Stimulated activated memory B cell treated with anti-CD40 and anti-IgM and Interleukin-4, amounts not matched to agents 10 μg/mL and 1 μg/mL and 100 μg/mL, for 72 hours (primary cell): ENCODE measurements around the gene NYNRIN.
"Not testable (repeated sequence)": the region's sequence is repeated elsewhere in the genome, so short reads cannot be mapped to it uniquely, and the experiment has no call there.

Experiments used
- ATAC-seq: fragments of 150-1000 bp; cut with Tn5 transposase; 2 replicates; pipeline ENCODE4 v1.10.0; 2021
- H3K27ac Mint-ChIP-seq: one replicate; pipeline ENCODE4 v1.8.0; 2022; ENCODE audit warnings: mild to moderate bottlenecking, mixed read lengths
- H3K27me3 Mint-ChIP-seq: one replicate; pipeline ENCODE4 v1.8.0; 2022; ENCODE audit warnings: mixed read lengths
- H3K36me3 Mint-ChIP-seq: one replicate; pipeline ENCODE4 v1.8.0; 2022; ENCODE audit warnings: mixed read lengths
- H3K4me1 Mint-ChIP-seq: one replicate; pipeline ENCODE4 v1.8.0; 2022; ENCODE audit warnings: mixed read lengths
- H3K4me3 Mint-ChIP-seq: one replicate; pipeline ENCODE4 v1.8.0; 2022; ENCODE audit warnings: mild to moderate bottlenecking, moderate library complexity, mixed read lengths
- H3K9me3 Mint-ChIP-seq: one replicate; pipeline ENCODE4 v1.8.0; 2022; ENCODE audit warnings: mixed read lengths

Gene NYNRIN

DNA sequence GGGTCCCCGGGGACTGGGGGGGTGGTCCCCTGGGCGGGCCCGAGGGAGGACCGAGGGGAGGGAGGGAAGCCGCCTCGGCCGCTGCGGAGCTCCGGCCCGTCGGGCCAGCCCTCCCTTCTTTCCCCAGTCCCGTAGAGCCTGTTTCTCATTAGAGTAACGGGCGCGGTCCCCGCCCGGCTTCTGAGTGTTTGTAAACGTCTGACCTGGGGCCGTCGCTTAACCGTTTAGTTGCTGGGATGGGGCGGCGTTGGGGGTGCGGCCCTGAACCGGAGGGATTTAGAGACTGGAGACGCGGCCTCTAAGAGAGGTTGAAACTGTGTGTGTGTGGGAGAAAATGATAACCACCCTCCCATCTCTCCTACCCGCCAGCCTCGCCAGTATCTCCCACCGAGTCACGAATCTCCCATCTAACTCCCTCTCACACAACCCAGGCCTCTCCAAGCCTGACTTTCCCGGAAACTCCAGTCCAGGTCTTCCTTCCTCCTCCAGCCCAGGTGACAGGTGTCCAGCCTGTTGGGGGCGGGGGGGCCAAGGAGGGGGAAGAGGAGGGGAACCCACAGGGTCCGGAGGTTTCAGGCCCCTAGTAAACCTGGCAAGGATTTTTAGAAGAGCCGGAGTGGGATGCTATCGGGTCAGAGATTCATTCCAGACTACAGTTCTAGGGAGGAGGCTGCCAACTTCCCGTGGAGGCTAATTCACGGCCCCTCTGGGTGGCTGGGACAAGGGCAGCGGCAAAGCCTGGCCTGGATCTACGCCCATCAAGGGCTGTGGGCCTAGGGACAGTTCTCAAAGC is 31.9 kb upstream of the NYNRIN start:
- H3K27me3 Mint-ChIP-seq, result peaks cover 19% of the 10 kb centered on the region
- H3K4me3 Mint-ChIP-seq, result peak overlapping the region; percentile 74
- peak overlapping the region; percentile 93 for H3K27ac Mint-ChIP-seq
- H3K36me3 Mint-ChIP-seq, result no peaks in the 10 kb centered on the region
- peaks cover 34% of the 10 kb centered on the region for H3K4me1 Mint-ChIP-seq
- peak; percentile 93 for ATAC-seq
- H3K9me3 Mint-ChIP-seq, result no peaks in the 10 kb centered on the region

DNA sequence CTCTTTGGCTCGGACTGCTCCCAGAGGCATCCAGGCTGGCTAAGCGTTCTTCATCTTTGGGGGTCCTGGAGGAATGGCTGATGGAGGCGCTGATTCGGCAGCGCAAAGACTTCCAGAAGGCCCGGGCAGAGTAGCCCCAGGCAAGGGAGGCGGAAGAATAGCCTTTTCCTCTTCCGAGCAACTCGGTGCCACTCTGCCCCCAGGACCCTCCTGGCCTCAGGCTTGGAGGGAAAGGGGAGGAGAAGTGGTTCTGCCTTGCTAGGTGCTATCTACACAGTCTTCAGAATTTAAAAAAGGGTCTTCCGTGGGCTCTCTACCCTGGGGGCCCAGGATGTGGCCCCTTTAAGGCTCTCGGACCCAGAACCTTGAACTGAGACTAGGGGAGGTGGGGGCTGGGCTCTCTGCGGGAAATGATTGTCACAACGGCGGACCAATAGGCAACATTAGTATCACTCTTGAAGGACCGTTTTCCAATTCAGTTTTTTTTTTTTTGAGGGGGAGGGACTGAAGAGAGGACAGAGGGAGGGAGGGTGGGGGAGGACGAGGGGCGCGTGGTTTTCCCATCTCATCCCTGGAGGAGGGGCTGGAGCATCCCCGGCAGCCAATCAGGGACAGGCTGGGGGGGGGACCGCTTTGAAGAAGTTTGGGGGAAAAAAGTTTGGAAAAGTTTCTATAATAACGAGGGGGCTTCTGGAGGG is 31.1 kb upstream of the NYNRIN start, which contains the start of gene NFATC4:
TSS of gene NFATC4 (plus strand) at position 671 of the 698 bp plus-strand sequence. CDS start 157 bp downstream, outside the sequence.
- peak within 1 kb of the TSS; percentile 74 for H3K4me3 Mint-ChIP-seq
- ATAC-seq, result no peak
- no peaks in the 10 kb centered on the region for H3K9me3 Mint-ChIP-seq
- peaks cover 19% of the 10 kb centered on the region for H3K27me3 Mint-ChIP-seq
- peaks cover 34% of the 10 kb centered on the region for H3K4me1 Mint-ChIP-seq
- H3K36me3 Mint-ChIP-seq, result no peaks in the 10 kb centered on the region
- peak within 1 kb of the TSS; percentile 93 for H3K27ac Mint-ChIP-seq

DNA sequence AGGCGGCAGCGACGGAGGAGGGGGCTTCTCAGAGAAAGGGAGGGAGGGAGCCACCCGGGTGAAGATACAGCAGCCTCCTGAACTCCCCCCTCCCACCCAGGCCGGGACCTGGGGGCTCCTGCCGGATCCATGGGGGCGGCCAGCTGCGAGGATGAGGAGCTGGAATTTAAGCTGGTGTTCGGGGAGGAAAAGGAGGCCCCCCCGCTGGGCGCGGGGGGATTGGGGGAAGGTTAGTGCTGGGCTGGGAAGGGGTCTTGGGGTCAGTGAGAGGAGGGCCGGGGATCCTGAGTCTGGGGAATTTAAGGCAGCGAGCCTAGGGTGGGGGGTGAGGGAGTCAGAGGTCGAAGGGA is 30.6 kb upstream of the NYNRIN start:
- Mint-ChIP-seq H3K4me1 (peaks cover 34% of the 10 kb centered on the region), H3K9me3 (no peaks in the 10 kb centered on the region), H3K27ac (peak overlapping the region; percentile 93), H3K27me3 (peaks cover 19% of the 10 kb centered on the region), H3K4me3 (peak overlapping the region; percentile 74), H3K36me3 (no peaks in the 10 kb centered on the region)
- ATAC-seq, result no peak

DNA sequence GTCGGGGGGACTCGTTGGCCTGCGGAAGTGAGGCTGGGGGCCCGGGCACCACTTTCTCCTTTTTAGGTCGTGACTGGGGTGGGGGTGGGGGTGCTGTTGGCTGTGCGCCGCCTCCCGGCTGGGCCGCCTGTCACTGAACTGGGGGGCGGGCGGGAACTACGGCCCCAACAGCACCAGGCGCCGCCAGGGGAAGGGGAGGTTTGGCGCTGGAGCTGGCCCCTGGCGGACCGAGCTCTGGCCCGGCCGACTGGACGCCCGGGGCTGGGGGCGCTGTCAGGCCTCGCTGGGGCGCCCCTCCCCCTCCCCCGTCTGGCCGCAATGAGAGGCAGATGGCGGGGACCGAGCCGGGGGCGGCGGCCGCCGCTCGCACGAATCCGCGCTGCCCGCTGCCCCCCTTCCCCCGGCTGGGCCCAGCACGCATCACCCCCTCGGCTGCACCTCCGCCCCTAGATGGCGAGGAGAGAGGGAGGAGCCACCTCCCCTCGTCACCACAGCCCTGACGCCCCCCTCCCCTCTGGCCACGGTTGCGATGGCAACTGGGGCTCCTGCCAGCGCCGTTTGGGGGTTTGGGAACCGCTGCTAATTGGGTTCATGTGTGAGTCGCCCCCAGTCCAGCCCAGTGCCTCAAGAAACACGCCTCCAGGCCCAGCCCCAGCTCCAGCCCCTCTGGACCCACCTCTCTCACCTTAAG is 30.1 kb upstream of the NYNRIN start:
- H3K36me3 Mint-ChIP-seq, result no peaks in the 10 kb centered on the region
- peaks cover 19% of the 10 kb centered on the region for H3K27me3 Mint-ChIP-seq
- H3K4me1 Mint-ChIP-seq, result peaks cover 34% of the 10 kb centered on the region
- H3K9me3 Mint-ChIP-seq, result no peaks in the 10 kb centered on the region
- H3K27ac Mint-ChIP-seq, result peak overlapping the region; percentile 93
- H3K4me3 Mint-ChIP-seq, result peak overlapping the region; percentile 74
- ATAC-seq, result no peak

DNA sequence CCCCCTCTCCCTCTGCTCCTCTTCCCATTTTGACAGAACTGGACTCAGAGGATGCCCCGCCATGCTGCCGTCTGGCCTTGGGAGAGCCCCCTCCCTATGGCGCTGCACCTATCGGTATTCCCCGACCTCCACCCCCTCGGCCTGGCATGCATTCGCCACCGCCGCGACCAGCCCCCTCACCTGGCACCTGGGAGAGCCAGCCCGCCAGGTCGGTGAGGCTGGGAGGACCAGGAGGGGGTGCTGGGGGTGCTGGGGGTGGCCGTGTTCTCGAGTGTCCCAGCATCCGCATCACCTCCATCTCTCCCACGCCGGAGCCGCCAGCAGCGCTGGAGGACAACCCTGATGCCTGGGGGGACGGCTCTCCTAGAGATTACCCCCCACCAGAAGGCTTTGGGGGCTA is 29.3 kb upstream of the NYNRIN start:
- ATAC-seq, result no peak
- Mint-ChIP-seq H3K36me3 (no peaks in the 10 kb centered on the region), H3K27ac (peak overlapping the region; percentile 93), H3K4me1 (peaks cover 34% of the 10 kb centered on the region), H3K27me3 (peaks cover 19% of the 10 kb centered on the region), H3K4me3 (peak overlapping the region; percentile 29), H3K9me3 (no peaks in the 10 kb centered on the region)

DNA sequence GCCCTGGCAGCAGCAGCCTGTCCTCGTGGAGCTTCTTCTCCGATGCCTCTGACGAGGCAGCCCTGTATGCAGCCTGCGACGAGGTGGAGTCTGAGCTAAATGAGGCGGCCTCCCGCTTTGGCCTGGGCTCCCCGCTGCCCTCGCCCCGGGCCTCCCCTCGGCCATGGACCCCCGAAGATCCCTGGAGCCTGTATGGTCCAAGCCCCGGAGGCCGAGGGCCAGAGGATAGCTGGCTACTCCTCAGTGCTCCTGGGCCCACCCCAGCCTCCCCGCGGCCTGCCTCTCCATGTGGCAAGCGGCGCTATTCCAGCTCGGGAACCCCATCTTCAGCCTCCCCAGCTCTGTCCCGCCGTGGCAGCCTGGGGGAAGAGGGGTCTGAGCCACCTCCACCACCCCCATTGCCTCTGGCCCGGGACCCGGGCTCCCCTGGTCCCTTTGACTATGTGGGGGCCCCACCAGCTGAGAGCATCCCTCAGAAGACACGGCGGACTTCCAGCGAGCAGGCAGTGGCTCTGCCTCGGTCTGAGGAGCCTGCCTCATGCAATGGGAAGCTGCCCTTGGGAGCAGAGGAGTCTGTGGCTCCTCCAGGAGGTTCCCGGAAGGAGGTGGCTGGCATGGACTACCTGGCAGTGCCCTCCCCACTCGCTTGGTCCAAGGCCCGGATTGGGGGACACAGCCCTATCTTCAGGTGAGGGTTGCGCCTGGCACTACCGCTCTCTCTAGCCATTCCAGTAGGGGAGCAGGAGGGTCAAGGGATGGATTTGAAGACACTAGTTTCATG is 28.7 kb upstream of the NYNRIN start:
- H3K27ac Mint-ChIP-seq, result no peak overlapping the region
- H3K36me3 Mint-ChIP-seq, result no peaks in the 10 kb centered on the region
- H3K9me3 Mint-ChIP-seq, result no peaks in the 10 kb centered on the region
- peaks cover 16% of the 10 kb centered on the region for H3K27me3 Mint-ChIP-seq
- H3K4me1 Mint-ChIP-seq, result peaks cover 31% of the 10 kb centered on the region
- no peak for ATAC-seq
- H3K4me3 Mint-ChIP-seq, result no peak overlapping the region

DNA sequence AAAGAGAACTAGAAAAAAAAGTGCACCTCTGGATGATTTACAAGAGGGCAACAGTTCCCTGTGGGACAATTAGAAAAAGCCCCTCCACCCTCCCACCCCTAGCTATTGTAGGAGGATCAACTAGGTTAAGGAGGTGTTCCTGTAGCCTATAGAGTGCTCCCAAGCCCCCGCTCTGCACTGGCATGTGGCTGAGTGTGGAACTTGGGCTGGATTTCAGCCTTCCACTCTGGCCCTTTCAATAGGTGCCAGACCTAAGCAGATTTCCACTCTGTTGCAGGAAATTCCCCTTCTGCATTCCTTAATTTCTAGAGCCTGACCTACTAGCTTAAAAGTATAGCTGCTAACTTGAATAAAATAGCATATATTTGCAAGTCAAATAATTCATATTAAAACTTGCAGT is 28.1 kb upstream of the NYNRIN start:
- Mint-ChIP-seq H3K4me1 (peaks cover 24% of the 10 kb centered on the region), H3K4me3 (no peak overlapping the region), H3K9me3 (no peaks in the 10 kb centered on the region), H3K27me3 (peaks cover 13% of the 10 kb centered on the region), H3K27ac (no peak overlapping the region), H3K36me3 (no peaks in the 10 kb centered on the region)
- no peak for ATAC-seq

DNA sequence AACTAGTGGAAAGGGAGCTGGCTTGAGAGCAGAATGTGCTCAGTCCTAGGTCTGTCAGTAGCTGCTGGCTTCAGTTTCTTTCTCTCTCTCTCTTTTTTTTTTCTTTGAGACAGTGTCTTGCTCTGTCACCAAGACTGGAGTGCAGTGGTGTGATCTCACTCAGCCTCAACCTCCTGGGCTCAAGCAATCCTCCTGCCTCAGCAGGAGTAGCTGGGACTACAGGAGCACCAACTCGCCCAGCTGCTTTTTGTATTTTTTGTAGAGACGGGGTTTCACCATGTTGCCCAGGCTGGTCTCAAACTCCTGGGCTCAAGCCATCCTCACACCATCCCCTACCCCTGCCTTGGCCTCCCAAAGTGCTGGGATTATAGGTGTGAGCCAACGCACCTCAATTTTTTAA is 27.2 kb upstream of the NYNRIN start:
- H3K9me3 Mint-ChIP-seq, H3K27ac Mint-ChIP-seq, H3K4me3 Mint-ChIP-seq, ATAC-seq, H3K36me3 Mint-ChIP-seq: not testable (repeated sequence)
- peaks cover 13% of the 10 kb centered on the region for H3K27me3 Mint-ChIP-seq
- peaks cover 19% of the 10 kb centered on the region for H3K4me1 Mint-ChIP-seq

DNA sequence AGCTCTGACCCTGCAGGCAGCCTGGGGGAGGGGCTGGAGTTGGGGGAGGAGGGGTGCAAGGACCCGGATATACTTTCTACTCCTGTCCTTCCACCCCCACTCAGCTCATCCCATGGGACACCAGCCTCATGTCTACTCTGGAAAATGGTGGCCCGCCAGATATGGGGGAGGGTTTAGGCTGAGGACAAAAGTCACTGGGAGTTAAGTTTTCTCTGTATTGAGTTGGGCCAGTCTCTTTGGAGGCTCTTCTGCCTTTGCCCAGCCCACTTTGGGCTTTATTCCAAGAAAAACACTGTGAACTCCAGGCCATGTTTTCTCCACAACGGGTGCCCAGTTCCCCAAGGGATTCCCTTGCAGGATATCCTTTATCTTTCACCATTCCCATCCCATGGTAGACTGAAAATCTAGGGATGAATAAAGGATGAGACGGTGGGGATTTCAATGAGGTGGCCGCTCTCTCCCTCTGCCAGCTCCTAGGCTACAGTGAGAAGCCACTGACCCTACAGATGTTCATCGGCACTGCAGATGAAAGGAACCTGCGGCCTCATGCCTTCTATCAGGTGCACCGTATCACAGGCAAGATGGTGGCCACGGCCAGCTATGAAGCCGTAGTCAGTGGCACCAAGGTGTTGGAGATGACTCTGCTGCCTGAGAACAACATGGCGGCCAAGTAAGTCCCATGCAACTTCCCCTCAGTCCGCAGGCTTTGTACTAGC is 25.9 kb upstream of the NYNRIN start:
- Mint-ChIP-seq H3K9me3 (no peaks in the 10 kb centered on the region), H3K27me3 (peaks cover 6% of the 10 kb centered on the region), H3K36me3 (no peaks in the 10 kb centered on the region), H3K4me1 (peaks cover 7% of the 10 kb centered on the region), H3K4me3 (no peak overlapping the region), H3K27ac (no peak overlapping the region)
- ATAC-seq, result no peak

DNA sequence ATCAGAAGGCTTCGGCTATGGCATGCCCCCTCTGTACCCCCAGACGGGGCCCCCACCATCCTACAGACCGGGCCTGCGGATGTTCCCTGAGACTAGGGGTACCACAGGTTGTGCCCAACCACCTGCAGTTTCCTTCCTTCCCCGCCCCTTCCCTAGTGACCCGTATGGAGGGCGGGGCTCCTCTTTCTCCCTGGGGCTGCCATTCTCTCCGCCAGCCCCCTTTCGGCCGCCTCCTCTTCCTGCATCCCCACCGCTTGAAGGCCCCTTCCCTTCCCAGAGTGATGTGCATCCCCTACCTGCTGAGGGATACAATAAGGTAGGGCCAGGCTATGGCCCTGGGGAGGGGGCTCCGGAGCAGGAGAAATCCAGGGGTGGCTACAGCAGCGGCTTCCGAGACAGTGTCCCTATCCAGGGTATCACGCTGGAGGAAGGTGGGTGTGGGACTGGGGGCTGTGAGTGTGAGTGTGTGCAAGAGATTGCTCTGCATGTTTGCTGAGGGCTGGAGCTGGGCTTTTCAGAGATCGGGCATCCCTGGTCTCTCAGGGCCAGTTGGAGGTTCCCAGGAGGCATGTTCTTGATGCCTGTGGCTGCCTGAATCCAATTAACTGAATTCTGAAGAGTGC is 22.2 kb upstream of the NYNRIN start:
- no peak for ATAC-seq
- H3K27me3 Mint-ChIP-seq, result no peaks in the 10 kb centered on the region
- no peaks in the 10 kb centered on the region for H3K9me3 Mint-ChIP-seq
- no peaks in the 10 kb centered on the region for H3K36me3 Mint-ChIP-seq
- no peak overlapping the region for H3K4me3 Mint-ChIP-seq
- H3K27ac Mint-ChIP-seq, result no peak overlapping the region
- no peaks in the 10 kb centered on the region for H3K4me1 Mint-ChIP-seq

DNA sequence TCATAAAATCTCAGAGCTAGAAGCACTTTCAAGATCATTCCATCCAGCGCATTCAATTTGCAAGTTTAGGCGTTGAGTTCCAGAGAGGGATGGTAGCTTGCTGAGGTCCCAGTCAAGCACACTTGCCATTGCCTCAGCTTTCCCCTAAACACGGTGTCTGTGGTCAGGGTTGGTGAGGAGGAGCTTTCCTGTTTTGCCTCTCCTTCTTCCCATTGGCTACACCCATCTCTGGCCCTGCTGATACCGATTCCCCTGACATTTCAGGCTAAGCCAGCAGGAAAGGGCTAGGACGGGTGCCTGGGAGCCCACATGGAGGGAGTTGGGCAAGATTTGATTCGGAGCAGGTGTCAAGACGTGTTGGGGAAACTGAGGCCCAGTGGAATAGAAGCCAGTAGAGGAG is 21.7 kb upstream of the NYNRIN start:
- Mint-ChIP-seq H3K4me1 (no peaks in the 10 kb centered on the region), H3K27me3 (no peaks in the 10 kb centered on the region), H3K9me3 (no peaks in the 10 kb centered on the region), H3K4me3 (no peak overlapping the region), H3K27ac (no peak overlapping the region), H3K36me3 (no peaks in the 10 kb centered on the region)
- no peak for ATAC-seq

DNA sequence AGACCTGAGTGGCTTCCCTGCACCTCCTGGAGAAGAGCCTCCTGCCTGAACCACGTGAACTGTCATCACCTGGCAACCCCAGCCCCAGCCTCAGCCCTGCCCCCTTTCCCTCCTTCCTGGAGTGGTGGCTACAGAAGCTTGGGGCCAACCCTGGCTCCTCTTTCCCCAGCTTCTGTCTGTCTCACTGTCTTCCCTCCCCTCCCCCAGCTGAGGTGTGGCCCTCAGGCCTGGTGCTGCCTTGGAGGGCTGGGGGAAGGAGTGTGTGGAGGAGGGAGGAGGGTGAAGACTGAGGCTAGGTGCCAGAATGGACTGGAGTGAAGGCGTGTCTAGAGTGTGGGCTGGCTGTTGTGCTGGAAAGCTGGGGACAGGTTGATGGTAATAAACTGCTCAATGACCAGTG is 21.1 kb upstream of the NYNRIN start:
- no peak for ATAC-seq

DNA sequence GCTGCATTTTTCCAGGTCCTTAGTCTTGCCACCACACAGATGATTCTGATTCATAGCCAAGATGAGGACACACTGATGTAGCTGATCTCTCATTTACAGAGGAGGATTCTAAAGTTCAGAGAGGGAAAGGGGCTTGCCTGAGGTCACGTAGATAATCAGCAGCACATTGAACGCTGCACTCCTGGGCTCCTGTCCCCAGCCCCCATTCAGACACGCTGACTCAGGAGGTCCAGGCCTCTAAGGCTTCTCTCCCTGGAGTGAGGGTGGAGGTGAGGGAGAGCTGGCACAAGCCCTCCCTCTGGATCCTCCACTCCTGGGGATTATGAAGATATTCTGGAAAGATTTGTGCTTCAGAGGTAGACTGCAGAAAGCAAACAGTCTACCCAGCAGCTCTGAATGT is 20.5 kb upstream of the NYNRIN start:
- Mint-ChIP-seq H3K4me3 (no peak overlapping the region), H3K27ac (no peak overlapping the region), H3K36me3 (no peaks in the 10 kb centered on the region), H3K27me3 (no peaks in the 10 kb centered on the region), H3K4me1 (no peaks in the 10 kb centered on the region), H3K9me3 (no peaks in the 10 kb centered on the region)
- peak; percentile 37 for ATAC-seq

More for the DNA sequence above, 21.1 kb upstream of the NYNRIN start:
- Mint-ChIP-seq H3K9me3 (no peaks in the 10 kb centered on the region), H3K27ac (no peak overlapping the region), H3K4me1 (no peaks in the 10 kb centered on the region), H3K4me3 (no peak overlapping the region), H3K36me3 (no peaks in the 10 kb centered on the region), H3K27me3 (no peaks in the 10 kb centered on the region)
